HL-60 (cell line): ENCODE data around the gene KANK4.

Experiments
- GABPA ChIP-seq: IDR thresholded peaks from 2 replicates; pipeline ENCODE4 v1.6.1; 2012; ENCODE audit warnings: low read depth
- POLR2AphosphoS5 ChIP-seq: IDR thresholded peaks from 2 replicates; pipeline ENCODE4 v1.6.1; 2012; ENCODE audit warnings: low read depth
- SPI1 ChIP-seq: IDR thresholded peaks from 2 replicates; pipeline ENCODE4 v1.6.1; 2012; ENCODE audit warnings: low read depth, mild to moderate bottlenecking, borderline replicate concordance
- TF ChIP-seq, protein P1 (sequence below): IDR thresholded peaks from one replicate; pipeline ENCODE4 v1.5.1; 2011; ENCODE audit warnings: low read length, control low read depth, inconsistent platforms; ENCODE audit not compliant: insufficient read depth
- TF ChIP-seq, protein P2 (sequence below): IDR thresholded peaks from 2 replicates; pipeline ENCODE4 v1.6.1; 2012; ENCODE audit warnings: low read depth; ENCODE audit not compliant: insufficient replicate concordance

DNA sequence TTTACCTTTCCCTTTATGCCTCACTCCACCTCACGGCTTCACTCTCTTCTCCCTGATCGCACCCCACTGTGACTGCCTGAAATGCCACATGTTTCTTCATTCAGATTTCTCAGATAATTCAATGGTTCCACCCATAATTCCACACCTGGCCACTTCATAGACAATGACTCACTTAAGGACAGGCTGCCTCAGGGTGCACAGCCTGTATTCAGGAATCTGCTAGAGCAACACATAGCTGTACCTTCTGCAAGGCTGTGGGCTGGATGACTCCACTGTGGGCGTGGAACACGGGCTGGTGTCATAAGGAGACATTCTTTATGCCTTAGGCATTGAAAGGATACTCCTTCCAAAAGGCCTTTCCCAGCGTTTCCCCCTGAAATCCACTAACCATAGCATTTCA lies 88.5 kb downstream of the KANK4 start:
- TF ChIP-seq POLR2AphosphoS5 (no peak), GABPA (no peak), SPI1 (no peak)
- TF ChIP-seq, protein P1, sequence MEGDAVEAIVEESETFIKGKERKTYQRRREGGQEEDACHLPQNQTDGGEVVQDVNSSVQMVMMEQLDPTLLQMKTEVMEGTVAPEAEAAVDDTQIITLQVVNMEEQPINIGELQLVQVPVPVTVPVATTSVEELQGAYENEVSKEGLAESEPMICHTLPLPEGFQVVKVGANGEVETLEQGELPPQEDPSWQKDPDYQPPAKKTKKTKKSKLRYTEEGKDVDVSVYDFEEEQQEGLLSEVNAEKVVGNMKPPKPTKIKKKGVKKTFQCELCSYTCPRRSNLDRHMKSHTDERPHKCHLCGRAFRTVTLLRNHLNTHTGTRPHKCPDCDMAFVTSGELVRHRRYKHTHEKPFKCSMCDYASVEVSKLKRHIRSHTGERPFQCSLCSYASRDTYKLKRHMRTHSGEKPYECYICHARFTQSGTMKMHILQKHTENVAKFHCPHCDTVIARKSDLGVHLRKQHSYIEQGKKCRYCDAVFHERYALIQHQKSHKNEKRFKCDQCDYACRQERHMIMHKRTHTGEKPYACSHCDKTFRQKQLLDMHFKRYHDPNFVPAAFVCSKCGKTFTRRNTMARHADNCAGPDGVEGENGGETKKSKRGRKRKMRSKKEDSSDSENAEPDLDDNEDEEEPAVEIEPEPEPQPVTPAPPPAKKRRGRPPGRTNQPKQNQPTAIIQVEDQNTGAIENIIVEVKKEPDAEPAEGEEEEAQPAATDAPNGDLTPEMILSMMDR, result no peak
- TF ChIP-seq, protein P2, sequence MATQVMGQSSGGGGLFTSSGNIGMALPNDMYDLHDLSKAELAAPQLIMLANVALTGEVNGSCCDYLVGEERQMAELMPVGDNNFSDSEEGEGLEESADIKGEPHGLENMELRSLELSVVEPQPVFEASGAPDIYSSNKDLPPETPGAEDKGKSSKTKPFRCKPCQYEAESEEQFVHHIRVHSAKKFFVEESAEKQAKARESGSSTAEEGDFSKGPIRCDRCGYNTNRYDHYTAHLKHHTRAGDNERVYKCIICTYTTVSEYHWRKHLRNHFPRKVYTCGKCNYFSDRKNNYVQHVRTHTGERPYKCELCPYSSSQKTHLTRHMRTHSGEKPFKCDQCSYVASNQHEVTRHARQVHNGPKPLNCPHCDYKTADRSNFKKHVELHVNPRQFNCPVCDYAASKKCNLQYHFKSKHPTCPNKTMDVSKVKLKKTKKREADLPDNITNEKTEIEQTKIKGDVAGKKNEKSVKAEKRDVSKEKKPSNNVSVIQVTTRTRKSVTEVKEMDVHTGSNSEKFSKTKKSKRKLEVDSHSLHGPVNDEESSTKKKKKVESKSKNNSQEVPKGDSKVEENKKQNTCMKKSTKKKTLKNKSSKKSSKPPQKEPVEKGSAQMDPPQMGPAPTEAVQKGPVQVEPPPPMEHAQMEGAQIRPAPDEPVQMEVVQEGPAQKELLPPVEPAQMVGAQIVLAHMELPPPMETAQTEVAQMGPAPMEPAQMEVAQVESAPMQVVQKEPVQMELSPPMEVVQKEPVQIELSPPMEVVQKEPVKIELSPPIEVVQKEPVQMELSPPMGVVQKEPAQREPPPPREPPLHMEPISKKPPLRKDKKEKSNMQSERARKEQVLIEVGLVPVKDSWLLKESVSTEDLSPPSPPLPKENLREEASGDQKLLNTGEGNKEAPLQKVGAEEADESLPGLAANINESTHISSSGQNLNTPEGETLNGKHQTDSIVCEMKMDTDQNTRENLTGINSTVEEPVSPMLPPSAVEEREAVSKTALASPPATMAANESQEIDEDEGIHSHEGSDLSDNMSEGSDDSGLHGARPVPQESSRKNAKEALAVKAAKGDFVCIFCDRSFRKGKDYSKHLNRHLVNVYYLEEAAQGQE, result no peak
